ENCODE measurements around the gene TRIP12. TPM values are rescaled to one million over a fixed set of nuclear protein-coding genes. Genes with fewer than 3 reads are reported as not detected.

Gene TRIP12
- total and polyA plus RNA-seq, 2 of the 8 experiments (the other 6 are each of a cell fraction or from before 2014, with no cell fraction given), result 23.1 to 174 TPM

GRCh38 chr2:229887441-229887840, 34.4 kb downstream of the TRIP12 start:
- H3K27me3 ChIP-seq (replicated peaks in 1 of 4; ENCODE audit: control insufficient read depth in 3 of 4, extremely low read depth in 1 of 4, insufficient read depth in 3 of 4, low read length in 3 of 4), result no peaks in the 10 kb centered on the region
- WGBS, 2 experiments (ENCODE audit: extremely low coverage in 1 of 2, insufficient coverage in 1 of 2, insufficient read length in 1 of 2, insufficient replicate concordance in 2 of 2, low coverage in 1 of 2, low lambda C conversion rate in 2 of 2, missing lambda C conversion rate in 1 of 2), result 100% methylated on average over 1 of the region's 1 CpG; no CpG with 5 or more reads in 1 of the 2 experiments
- H3K4me2 ChIP-seq (ENCODE audit: insufficient read depth in 1 of 2, low read depth in 2 of 2, low read length in 2 of 2), result no peak overlapping the region
- H4K8ac ChIP-seq (ENCODE audit: extremely low read depth, insufficient read depth, low read length), result no peak overlapping the region
- no peak overlapping the region for H3K27ac ChIP-seq (ENCODE audit: low read depth, low read length)
- H4K20me1 ChIP-seq (replicated peaks in 1 of 2; ENCODE audit: control insufficient read depth in 1 of 2, insufficient read depth in 2 of 2, low read length in 2 of 2), result peaks cover 6 to 7% of the 10 kb centered on the region in 2 experiments
- no peak for DNase-seq (ENCODE audit: low read depth in 1 of 2, low spot score in 2 of 2)
- no peak overlapping the region for H2BK12ac ChIP-seq (ENCODE audit: low read depth, low read length)
- no peak overlapping the region for H4K91ac ChIP-seq (replicated peaks; ENCODE audit: insufficient read length, low read length)
- H3K4ac ChIP-seq (replicated peaks; ENCODE audit: insufficient read length, low read depth, low read length), result no peak overlapping the region
- ChIA-PET CTCF (ENCODE audit: partially characterized antibody) (interaction anchor here (0.6 kb wide), 1 partner anchor 97 kb away, joined by 4 read pairs; no protein-coding TSS in a partner anchor), POLR2A (ENCODE audit: partially characterized antibody) (no interaction called here)
- H2BK20ac ChIP-seq (ENCODE audit: low read length), result no peak overlapping the region
- no peak overlapping the region for H4K5ac ChIP-seq (ENCODE audit: insufficient read length, low read depth, low read length)
- H3K56ac ChIP-seq (replicated peaks; ENCODE audit: insufficient read length, low read depth, low read length), result no peak overlapping the region
- H3K18ac ChIP-seq (ENCODE audit: extremely low read depth, low read length), result no peak overlapping the region
- H3K79me2 ChIP-seq (ENCODE audit: control insufficient read depth in 1 of 2, insufficient read depth in 2 of 2, low read length in 2 of 2), result peaks cover 0 to 88% of the 10 kb centered on the region in 2 experiments; a peak in 2 of 4 replicates
- H2AK5ac ChIP-seq (ENCODE audit: low read depth, low read length), result no peak overlapping the region
- H3K23me2 ChIP-seq (ENCODE audit: low read depth, low read length), result no peaks in the 10 kb centered on the region
- H3K23ac ChIP-seq (ENCODE audit: insufficient read length), result no peak overlapping the region
- no peak overlapping the region for H3K14ac ChIP-seq (ENCODE audit: insufficient read length)
- 0 out of 2 replicates have a peak, but pooled peaks cover 4% of the 10 kb centered on the region for H3K79me1 ChIP-seq (ENCODE audit: low read depth, low read length)
- H2BK5ac ChIP-seq (ENCODE audit: low read depth, low read length), result no peak overlapping the region
- TF ChIP-seq RXRA (IDR thresholded peaks at IDR 0.05; ENCODE audit: insufficient read depth, low read depth, low read length) (no peak), SIN3A (conservative IDR thresholded peaks at IDR 0.05 in 1 of 2, IDR thresholded peaks at IDR 0.05 in 1 of 2; ENCODE audit: low read depth in 1 of 2, low read length in 2 of 2) (no peak), SP2 (IDR thresholded peaks at IDR 0.05; ENCODE audit: low read length) (no peak), CTCF (IDR thresholded peaks at IDR 0.05; ENCODE audit: control extremely low read depth in 1 of 3, insufficient read depth in 1 of 3, low read depth in 1 of 3, low read length in 3 of 3) (no peak), RBBP5 (IDR thresholded peaks at IDR 0.05; ENCODE audit: borderline replicate concordance, low read depth, low read length) (no peak), ASH2L (IDR thresholded peaks at IDR 0.05; ENCODE audit: low read length) (no peak), CBX5 (IDR thresholded peaks at IDR 0.05; ENCODE audit: low read depth, low read length) (no peak), KDM4A (IDR thresholded peaks at IDR 0.05; ENCODE audit: low read depth, low read length, severe bottlenecking) (no peak), RAD21 (IDR thresholded peaks at IDR 0.05 in 1 of 2, conservative IDR thresholded peaks at IDR 0.05 in 1 of 2; ENCODE audit: low read depth in 2 of 2, low read length in 2 of 2) (no peak), CREB1 (IDR thresholded peaks at IDR 0.05) (no peak)
- FAIRE-seq, result no peak
- H3K4me3 ChIP-seq (ENCODE audit: extremely low read depth in 1 of 4, insufficient read depth in 2 of 4, low read depth in 3 of 4, low read length in 4 of 4), result no peak overlapping the region
- no peak overlapping the region for H2AFZ ChIP-seq (ENCODE audit: low read length)
- H2BK15ac ChIP-seq (ENCODE audit: low read length), result no peak overlapping the region
- no peaks in the 10 kb centered on the region for H3K36me3 ChIP-seq (ENCODE audit: control insufficient read depth in 2 of 4, insufficient read depth in 4 of 4, low read length in 3 of 4)
- H2BK120ac ChIP-seq (replicated peaks; ENCODE audit: low read depth, low read length), result no peak overlapping the region
- no peak overlapping the region for H3K9ac ChIP-seq (replicated peaks in 1 of 4; ENCODE audit: extremely low read depth in 1 of 4, low read depth in 3 of 4, low read length in 3 of 4)
- H3K9me3 ChIP-seq (ENCODE audit: insufficient read depth in 2 of 2, low read depth in 1 of 2, low read length in 1 of 2), result no peaks in the 10 kb centered on the region
- H3K4me1 ChIP-seq (replicated peaks in 1 of 4; ENCODE audit: control insufficient read depth in 3 of 4, insufficient read depth in 4 of 4, low read length in 3 of 4), result peaks cover 0 to 2% (median 0%) of the 10 kb centered on the region in 4 experiments; a peak in 1 of 7 replicates
